Keratinocyte (primary cell): ENCODE measurements around the gene DPP7. TPM values are rescaled to one million over a fixed set of nuclear protein-coding genes. Genes with fewer than 3 reads are reported as not detected.

Source experiments
- DNase-seq: peaks from one replicate; pipeline ENCODE4 v3.0.0-alpha.2; 2011; ENCODE audit warnings: low read depth, missing footprints, low spot score
- FAIRE-seq: peaks from 2 replicates; lab custom pipeline; 2011; peaks lifted over from hg19 to GRCh38; lab: Jason Lieb, UNC
- H2AFZ ChIP-seq: 2 replicates; pipeline ENCODE4 v1.6.0; 2012; ENCODE audit warnings: low read length, control low read depth, inconsistent platforms; ENCODE audit not compliant: control insufficient read depth
- H3K27ac ChIP-seq: 2 replicates; pipeline ENCODE4 v1.5.1; 2011; ENCODE audit warnings: low read length; ENCODE audit not compliant: control insufficient read depth, insufficient read depth
- H3K27me3 ChIP-seq: 3 replicates; pipeline ENCODE4 v1.6.0; 2011; ENCODE audit warnings: low read length; ENCODE audit not compliant: control insufficient read depth, insufficient read depth; ENCODE audit errors: extremely low read depth
- H3K36me3 ChIP-seq, 2 experiments: 2 replicates in 1 of 2; 3 replicates in 1 of 2; pipeline ENCODE4 v1.5.1; 2011; ENCODE audit warnings: low read length in 2 of 2, mild to moderate bottlenecking in 1 of 2; ENCODE audit not compliant: control insufficient read depth in 2 of 2, insufficient read depth in 2 of 2; ENCODE audit errors: extremely low read depth in 1 of 2
- H3K4me1 ChIP-seq: 3 replicates; pipeline ENCODE4 v1.5.1; 2011; ENCODE audit warnings: low read length; ENCODE audit not compliant: control insufficient read depth, insufficient read depth; ENCODE audit errors: extremely low read depth
- H3K4me2 ChIP-seq: 3 replicates; pipeline ENCODE4 v1.6.0; 2011; ENCODE audit warnings: low read depth, low read length; ENCODE audit not compliant: control insufficient read depth, insufficient read depth; ENCODE audit errors: extremely low read depth
- H3K4me3 ChIP-seq, 3 experiments: fragments of 200-600 bp in 1 of 3; sonication (generic) in 1 of 3; 2 replicates in 2 of 3; 3 replicates in 1 of 3; pipeline ENCODE4 v1.5.1; 2011 to 2016; ENCODE audit warnings: low read length in 3 of 3, mild to moderate bottlenecking in 3 of 3, control low read depth in 2 of 3, inconsistent platforms in 1 of 3, low read depth in 1 of 3, mixed read lengths in 1 of 3, mixed run types in 1 of 3, moderate library complexity in 1 of 3; ENCODE audit not compliant: control insufficient read depth in 2 of 3, insufficient read depth in 2 of 3; ENCODE audit errors: extremely low read depth in 1 of 3
- H3K79me2 ChIP-seq: 2 replicates; pipeline ENCODE4 v1.6.0; 2012; ENCODE audit warnings: low read length; ENCODE audit not compliant: control insufficient read depth, insufficient read depth
- H3K9ac ChIP-seq: 3 replicates; pipeline ENCODE4 v1.6.0; 2011; ENCODE audit warnings: low read length; ENCODE audit not compliant: control insufficient read depth, insufficient read depth; ENCODE audit errors: extremely low read depth
- H3K9me1 ChIP-seq: 3 replicates; pipeline ENCODE4 v1.6.0; 2011; ENCODE audit warnings: low read length; ENCODE audit not compliant: control insufficient read depth, insufficient read depth; ENCODE audit errors: extremely low read depth
- H3K9me3 ChIP-seq: 2 replicates; pipeline ENCODE4 v1.5.1; 2012; ENCODE audit warnings: low read depth, low read length; ENCODE audit not compliant: control insufficient read depth
- H4K20me1 ChIP-seq: 3 replicates; pipeline ENCODE4 v1.6.0; 2011; ENCODE audit warnings: low read length; ENCODE audit not compliant: control insufficient read depth, insufficient read depth; ENCODE audit errors: extremely low read depth
- EZH2 ChIP-seq: IDR thresholded peaks from one replicate; pipeline ENCODE4 v1.6.1; 2012; ENCODE audit warnings: inconsistent platforms, mild to moderate bottlenecking, low read length, moderate library complexity
- dilution Hi-C: fragments of 300-500 bp; cut with MboI; formaldehyde crosslinking; loops from one replicate; pipeline ENCODE4 v1.7.0; 2020; ENCODE audit warnings: low sequenced_read_pairs; ENCODE audit not compliant: extremely low pct_ligation_motif_present
- polyA plus RNA-seq, 5 experiments: library from polyadenylated mRNA; depleted of rRNA in 3 of 5; stranded (reverse) in 3 of 5; stranded (forward) in 1 of 5; unstranded in 1 of 5; fragments of >200 nt; gene quantifications; 1 replicate in 1 of 5; 2 replicates in 3 of 5; 3 replicates in 1 of 5; pipeline versions ENCODE4 v1.2.1 to v1.2.3, GENCODE V29; 2011 to 2012; ENCODE audit warnings: missing spikeins in 2 of 5, low read depth in 1 of 5, low replicate concordance in 1 of 5
- TF ChIP-seq, protein P1 (sequence below), 3 experiments: IDR thresholded peaks in 1 of 3; conservative IDR thresholded peaks in 1 of 3; optimal IDR thresholded peaks in 1 of 3; 2 replicates in 2 of 3; 3 replicates in 1 of 3; pipeline versions ENCODE3 to v1.5.1; 2011; ENCODE audit warnings: low read length in 3 of 3, mild to moderate bottlenecking in 3 of 3, moderate library complexity in 2 of 3, control low read depth in 1 of 3, inconsistent platforms in 1 of 3; ENCODE audit not compliant: insufficient read depth in 2 of 3; ENCODE audit errors: extremely low read depth in 1 of 3

Gene DPP7
- polyA plus RNA-seq, 1 donor (not counting 4 experiments of a cell fraction or from before 2014, with no cell fraction given): 35.3 TPM

- Histone ChIP-seq H3K9me1 (no peaks in the 10 kb centered on the region), H2AFZ (no peak overlapping the region), H3K36me3 (peaks cover 0 to 2% of the 10 kb centered on the region in 2 experiments), H3K4me2 (peak overlapping the region; percentile 70), H3K9ac (peak overlapping the region; percentile 33), H3K4me3 (peak overlapping the region; percentile 53 to 68 (median 61)), H3K79me2 (no peaks in the 10 kb centered on the region), H3K27me3 (peaks cover 7% of the 10 kb centered on the region), H4K20me1 (no peaks in the 10 kb centered on the region), H3K9me3 (no peaks in the 10 kb centered on the region), H3K27ac (no peak overlapping the region), H3K4me1 (no peaks in the 10 kb centered on the region)
- FAIRE-seq (no peak), DNase-seq (no peak)
- no peak for TF ChIP-seq EZH2
- TF ChIP-seq, protein P1, sequence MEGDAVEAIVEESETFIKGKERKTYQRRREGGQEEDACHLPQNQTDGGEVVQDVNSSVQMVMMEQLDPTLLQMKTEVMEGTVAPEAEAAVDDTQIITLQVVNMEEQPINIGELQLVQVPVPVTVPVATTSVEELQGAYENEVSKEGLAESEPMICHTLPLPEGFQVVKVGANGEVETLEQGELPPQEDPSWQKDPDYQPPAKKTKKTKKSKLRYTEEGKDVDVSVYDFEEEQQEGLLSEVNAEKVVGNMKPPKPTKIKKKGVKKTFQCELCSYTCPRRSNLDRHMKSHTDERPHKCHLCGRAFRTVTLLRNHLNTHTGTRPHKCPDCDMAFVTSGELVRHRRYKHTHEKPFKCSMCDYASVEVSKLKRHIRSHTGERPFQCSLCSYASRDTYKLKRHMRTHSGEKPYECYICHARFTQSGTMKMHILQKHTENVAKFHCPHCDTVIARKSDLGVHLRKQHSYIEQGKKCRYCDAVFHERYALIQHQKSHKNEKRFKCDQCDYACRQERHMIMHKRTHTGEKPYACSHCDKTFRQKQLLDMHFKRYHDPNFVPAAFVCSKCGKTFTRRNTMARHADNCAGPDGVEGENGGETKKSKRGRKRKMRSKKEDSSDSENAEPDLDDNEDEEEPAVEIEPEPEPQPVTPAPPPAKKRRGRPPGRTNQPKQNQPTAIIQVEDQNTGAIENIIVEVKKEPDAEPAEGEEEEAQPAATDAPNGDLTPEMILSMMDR (optimal IDR thresholded peaks at IDR 0.05 in 1 of 3, IDR thresholded peaks at IDR 0.05 in 1 of 3, conservative IDR thresholded peaks at IDR 0.05 in 1 of 3; ENCODE audit: extremely low read depth in 1 of 3, insufficient read depth in 2 of 3, low read length in 3 of 3): no peak
- dilution Hi-C loops: no loop called here
Observed at GRCh38 chr9:137114220-137114612, 317 bp downstream of the DPP7 start.

DNA sequence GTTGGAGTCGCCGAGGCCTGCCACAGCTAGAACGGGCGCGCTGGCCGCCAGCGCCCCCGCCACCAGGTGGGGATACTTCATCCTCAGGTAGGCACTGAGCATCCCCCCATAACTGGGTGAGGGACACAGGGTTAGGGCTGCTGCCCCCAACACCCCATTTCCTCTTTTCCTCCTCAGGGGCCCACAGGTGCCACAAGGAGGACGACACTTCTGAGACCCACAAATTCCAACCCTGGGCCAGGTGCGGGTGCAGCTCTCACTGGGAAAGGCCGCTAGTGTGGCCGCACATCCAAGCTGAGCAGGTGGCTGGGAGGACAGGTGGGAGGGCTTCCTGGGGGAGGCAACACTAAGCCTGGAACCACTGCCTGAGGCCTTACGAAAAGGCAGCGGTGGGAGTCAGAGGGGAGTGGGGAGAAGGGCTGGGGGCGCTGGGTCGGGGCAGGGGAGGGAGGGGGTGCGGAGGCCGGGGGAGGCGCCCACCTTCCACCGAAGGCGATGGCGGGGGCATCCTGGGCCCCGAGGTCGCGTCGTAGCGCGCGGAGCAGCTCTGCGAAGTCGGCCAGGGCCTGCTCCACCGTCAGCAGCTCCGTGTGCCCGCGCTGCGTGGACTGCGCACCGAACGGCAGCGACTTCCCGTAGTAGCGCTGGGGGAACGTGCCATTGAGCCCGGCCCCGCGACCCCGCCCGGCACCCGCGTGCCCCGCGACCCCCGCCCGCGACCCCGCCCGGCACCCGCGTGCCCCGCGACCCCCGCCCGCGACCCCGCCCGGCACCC, 961 bp downstream of the DPP7 start:
- Histone ChIP-seq H4K20me1 (no peaks in the 10 kb centered on the region), H3K4me2 (peak overlapping the region; percentile 5), H3K27me3 (peaks cover 7% of the 10 kb centered on the region), H3K4me1 (no peaks in the 10 kb centered on the region), H2AFZ (no peak overlapping the region), H3K4me3 (peak overlapping the region in 1 of 3 experiments; percentile 27), H3K36me3 (peaks cover 0 to 5% of the 10 kb centered on the region in 2 experiments), H3K79me2 (no peaks in the 10 kb centered on the region), H3K9me1 (no peaks in the 10 kb centered on the region), H3K9ac (no peak overlapping the region), H3K9me3 (no peaks in the 10 kb centered on the region), H3K27ac (no peak overlapping the region)
- DNase-seq (no peak), FAIRE-seq (no peak)
- TF ChIP-seq EZH2: no peak
- TF ChIP-seq, protein P1 (optimal IDR thresholded peaks at IDR 0.05 in 1 of 3, IDR thresholded peaks at IDR 0.05 in 1 of 3, conservative IDR thresholded peaks at IDR 0.05 in 1 of 3; ENCODE audit: extremely low read depth in 1 of 3, insufficient read depth in 2 of 3, low read length in 3 of 3): no peak
- dilution Hi-C loops: no loop called here
